ENCODE measurements around the gene CDCA5. TPM values are rescaled to one million over a fixed set of nuclear protein-coding genes. Genes with fewer than 3 reads are reported as not detected.
A peak's percentile ranks its signal among the peaks of the same experiment; 100 is the strongest.

Gene CDCA5
- total RNA-seq, 6 experiments from 2014 or later: 14.3 to 28.3 (median 26.6) TPM

DNA sequence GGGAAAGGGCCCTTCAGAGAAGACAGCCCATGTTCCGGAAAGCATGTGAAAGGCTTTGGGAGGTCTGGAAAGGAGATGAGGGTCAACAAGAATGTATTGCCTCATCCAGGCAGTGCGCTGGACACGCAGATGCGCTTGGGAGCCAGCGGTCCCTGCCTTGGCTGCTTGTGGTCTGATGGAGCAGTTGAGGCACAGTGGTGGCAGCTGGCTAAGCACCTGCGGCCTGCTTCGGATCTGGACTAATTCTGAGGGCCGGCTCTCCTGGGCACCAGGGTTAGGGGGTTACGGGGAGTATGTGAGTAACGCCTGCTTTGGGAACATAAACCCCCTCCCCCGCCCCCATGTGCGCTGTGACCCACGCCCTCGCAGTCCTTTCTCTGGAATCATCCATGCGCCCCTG lies 23.2 kb upstream of the CDCA5 start:
- H3K27ac Mint-ChIP-seq: no peak overlapping the region
- H3K36me3 Mint-ChIP-seq (ENCODE audit: low read depth): no peaks in the 10 kb centered on the region
- TF ChIP-seq, protein P1, sequence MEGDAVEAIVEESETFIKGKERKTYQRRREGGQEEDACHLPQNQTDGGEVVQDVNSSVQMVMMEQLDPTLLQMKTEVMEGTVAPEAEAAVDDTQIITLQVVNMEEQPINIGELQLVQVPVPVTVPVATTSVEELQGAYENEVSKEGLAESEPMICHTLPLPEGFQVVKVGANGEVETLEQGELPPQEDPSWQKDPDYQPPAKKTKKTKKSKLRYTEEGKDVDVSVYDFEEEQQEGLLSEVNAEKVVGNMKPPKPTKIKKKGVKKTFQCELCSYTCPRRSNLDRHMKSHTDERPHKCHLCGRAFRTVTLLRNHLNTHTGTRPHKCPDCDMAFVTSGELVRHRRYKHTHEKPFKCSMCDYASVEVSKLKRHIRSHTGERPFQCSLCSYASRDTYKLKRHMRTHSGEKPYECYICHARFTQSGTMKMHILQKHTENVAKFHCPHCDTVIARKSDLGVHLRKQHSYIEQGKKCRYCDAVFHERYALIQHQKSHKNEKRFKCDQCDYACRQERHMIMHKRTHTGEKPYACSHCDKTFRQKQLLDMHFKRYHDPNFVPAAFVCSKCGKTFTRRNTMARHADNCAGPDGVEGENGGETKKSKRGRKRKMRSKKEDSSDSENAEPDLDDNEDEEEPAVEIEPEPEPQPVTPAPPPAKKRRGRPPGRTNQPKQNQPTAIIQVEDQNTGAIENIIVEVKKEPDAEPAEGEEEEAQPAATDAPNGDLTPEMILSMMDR (IDR thresholded peaks at IDR 0.05): no peak
- H3K27me3 Mint-ChIP-seq (ENCODE audit: insufficient read depth): no peaks in the 10 kb centered on the region; the same call in none of the 2 replicates
- H3K9me3 Mint-ChIP-seq: no peaks in the 10 kb centered on the region
- DNase-seq: no peak
- peaks cover 11% of the 10 kb centered on the region for H3K4me1 Mint-ChIP-seq (ENCODE audit: low read depth)
- no peak overlapping the region for H3K4me3 Mint-ChIP-seq

DNA sequence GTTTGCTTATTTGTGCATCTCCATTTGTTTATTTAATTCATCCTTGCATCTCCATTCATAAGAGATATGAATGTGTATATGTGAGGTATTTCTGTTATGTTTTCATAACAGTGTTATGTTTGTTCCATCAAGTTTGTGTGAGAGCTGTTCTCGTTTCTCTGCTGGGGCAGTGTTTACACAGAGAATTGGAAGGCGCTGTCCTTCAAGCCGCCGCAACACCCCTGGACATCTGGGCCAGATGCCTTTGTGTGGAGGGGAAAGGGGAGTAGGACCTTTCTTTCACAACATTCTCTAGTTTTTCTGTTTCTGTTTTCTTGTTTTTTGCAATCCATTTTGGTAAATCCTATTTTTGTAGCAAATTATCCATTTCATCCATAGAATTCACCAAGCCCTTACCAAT lies 20.8 kb upstream of the CDCA5 start:
- TF ChIP-seq, protein P1 (IDR thresholded peaks at IDR 0.05): no peak
- Mint-ChIP-seq H3K4me1 (ENCODE audit: low read depth) (no peaks in the 10 kb centered on the region), H3K36me3 (ENCODE audit: low read depth) (no peaks in the 10 kb centered on the region), H3K27ac (no peak overlapping the region), H3K9me3 (no peaks in the 10 kb centered on the region), H3K4me3 (no peak overlapping the region), H3K27me3 (ENCODE audit: insufficient read depth) (no peaks in the 10 kb centered on the region; the same call in 1 of the 2 replicates)
- no peak for DNase-seq

DNA sequence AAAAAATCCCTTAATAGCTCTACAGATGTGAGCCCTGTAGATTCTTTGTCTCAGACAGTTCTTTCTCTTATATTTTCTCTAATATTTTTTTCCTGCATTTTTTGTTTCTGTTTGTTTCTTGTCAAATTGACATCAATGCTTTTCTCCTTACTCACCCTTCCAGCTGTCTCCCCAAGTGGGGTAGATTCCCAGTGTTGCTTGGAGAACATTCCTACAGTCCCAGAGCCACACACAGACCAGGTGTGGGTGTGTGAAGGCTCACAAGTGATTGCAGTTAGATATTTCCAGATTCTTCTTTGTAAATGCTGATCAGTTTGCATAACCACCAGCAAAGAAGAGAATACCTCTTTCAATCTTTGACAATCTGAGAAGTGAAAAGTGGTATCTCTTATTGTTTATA lies 19.6 kb upstream of the CDCA5 start:
- H3K4me1 Mint-ChIP-seq (ENCODE audit: low read depth): no peaks in the 10 kb centered on the region
- TF ChIP-seq, protein P1 (IDR thresholded peaks at IDR 0.05): no peak
- H3K27ac Mint-ChIP-seq: no peak overlapping the region
- H3K27me3 Mint-ChIP-seq (ENCODE audit: insufficient read depth): no peaks in the 10 kb centered on the region; the same call in 1 of the 2 replicates
- no peaks in the 10 kb centered on the region for H3K9me3 Mint-ChIP-seq
- H3K36me3 Mint-ChIP-seq (ENCODE audit: low read depth): no peaks in the 10 kb centered on the region
- DNase-seq: no peak
- no peak overlapping the region for H3K4me3 Mint-ChIP-seq

DNA sequence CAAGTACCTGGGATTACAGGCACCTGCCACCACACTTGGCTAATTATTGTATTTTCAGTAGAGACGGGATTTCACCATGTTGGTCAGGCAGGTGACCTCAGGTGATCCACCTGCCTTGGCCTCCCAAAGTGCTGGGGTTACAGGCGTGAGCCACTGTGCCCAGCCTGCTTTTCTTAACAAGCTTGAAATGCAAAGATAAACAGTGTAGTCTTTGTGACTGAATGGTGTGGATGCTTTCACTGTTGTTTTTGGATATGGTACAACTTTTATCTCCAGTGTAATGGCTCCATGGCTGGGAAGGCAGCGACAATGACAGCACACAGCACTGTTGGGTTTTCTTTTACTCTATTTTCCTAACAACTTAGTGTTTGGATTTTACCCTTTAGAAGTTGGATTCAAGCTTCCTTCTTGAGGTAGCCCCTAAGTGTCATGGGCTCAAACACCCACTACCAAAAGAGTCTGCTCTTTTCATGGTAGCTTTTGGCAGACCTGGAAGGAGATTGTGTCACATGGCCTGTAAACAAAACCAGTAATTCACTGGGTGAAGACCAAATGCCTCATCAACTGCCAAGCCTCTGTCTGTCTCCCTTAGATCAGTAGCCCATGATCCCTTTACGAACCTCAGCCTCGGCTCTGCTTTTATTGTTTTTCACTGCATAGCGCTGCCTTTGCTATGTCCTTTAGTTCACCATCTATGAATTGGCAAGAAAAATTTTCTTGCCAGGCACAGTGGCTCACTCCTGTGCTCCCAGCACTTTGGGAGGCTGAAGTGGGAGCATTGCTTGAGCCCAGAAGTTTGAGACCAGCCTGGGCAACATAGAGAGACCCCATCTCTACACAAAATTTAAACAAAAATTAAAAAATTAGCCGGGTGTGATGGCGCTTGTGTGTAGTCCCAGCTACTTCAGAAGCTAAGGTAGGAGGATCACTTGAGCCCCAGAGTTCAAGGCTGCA lies 18.6 kb upstream of the CDCA5 start:
- H3K9me3 Mint-ChIP-seq: no peaks in the 10 kb centered on the region
- H3K27ac Mint-ChIP-seq: no peak overlapping the region
- TF ChIP-seq, protein P1 (IDR thresholded peaks at IDR 0.05): no peak
- no peaks in the 10 kb centered on the region; the same call in 1 of the 2 replicates for H3K27me3 Mint-ChIP-seq (ENCODE audit: insufficient read depth)
- no peak overlapping the region for H3K4me3 Mint-ChIP-seq
- no peak for DNase-seq
- no peaks in the 10 kb centered on the region for H3K4me1 Mint-ChIP-seq (ENCODE audit: low read depth)
- no peaks in the 10 kb centered on the region for H3K36me3 Mint-ChIP-seq (ENCODE audit: low read depth)

DNA sequence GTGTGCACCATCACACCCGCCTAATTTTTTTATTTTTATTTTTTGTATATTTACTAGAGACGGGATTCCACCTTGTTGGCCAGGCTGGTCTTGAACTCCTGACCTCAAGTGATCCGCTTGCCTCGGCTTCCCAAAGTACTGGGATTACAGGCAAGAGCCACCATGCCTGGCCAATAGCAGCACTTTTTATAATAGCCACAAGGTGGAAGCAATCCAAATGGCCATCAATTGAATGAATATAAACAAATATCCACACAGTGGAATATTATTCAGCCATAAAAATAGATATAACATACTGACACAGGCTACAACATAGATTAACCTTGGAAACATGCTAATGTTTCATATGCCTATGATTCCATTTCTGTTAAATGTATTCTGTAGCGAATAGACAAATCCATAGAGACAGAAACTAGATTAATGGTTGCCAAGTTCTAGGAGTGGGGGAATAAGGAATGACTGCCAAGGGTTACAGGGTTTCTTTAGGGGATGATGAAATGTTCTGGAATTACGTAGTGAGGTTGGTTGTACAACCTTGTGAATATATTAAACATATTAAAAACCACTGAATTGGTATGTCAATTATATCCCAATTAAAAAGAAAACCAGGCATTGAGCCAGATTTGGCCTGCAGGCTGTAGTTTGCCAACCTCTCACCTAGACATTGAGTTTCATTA lies 17.0 kb upstream of the CDCA5 start:
- TF ChIP-seq, protein P1 (IDR thresholded peaks at IDR 0.05): peak; percentile 58
- no peak for DNase-seq
- no peaks in the 10 kb centered on the region for H3K9me3 Mint-ChIP-seq
- no peak overlapping the region for H3K4me3 Mint-ChIP-seq
- H3K36me3 Mint-ChIP-seq (ENCODE audit: low read depth): no peaks in the 10 kb centered on the region
- no peak overlapping the region for H3K27ac Mint-ChIP-seq
- H3K4me1 Mint-ChIP-seq (ENCODE audit: low read depth): peaks cover 2% of the 10 kb centered on the region
- H3K27me3 Mint-ChIP-seq (ENCODE audit: insufficient read depth): no peaks in the 10 kb centered on the region; the same call in 1 of the 2 replicates

Data from HFFc6 (cell line).